Liver (tissue), 9 donors: ENCODE data around the gene PRDX1. TPM values are rescaled to one million over a fixed set of nuclear protein-coding genes. Genes with fewer than 3 reads are reported as not detected.

Experiments
- DNase-seq: peaks from one replicate; pipeline ENCODE4 v3.0.0-alpha.2; 2017; ENCODE audit warnings: low spot score
- H3K27ac ChIP-seq, 2 donors: one replicate each; pipeline ENCODE4 v1.7.0; 2013; ENCODE audit warnings: inconsistent platforms in 2 of 2, low read length in 2 of 2, control low read depth in 1 of 2, low read depth in 1 of 2, mild to moderate bottlenecking in 1 of 2
- H3K27me3 ChIP-seq, 4 donors: one replicate each; pipeline versions ENCODE4 v1.6.1 to v1.7.0; 2013; ENCODE audit warnings: low read length in 3 of 4, inconsistent platforms in 1 of 4, mild to moderate bottlenecking in 1 of 4, moderate library complexity in 1 of 4; ENCODE audit not compliant: control insufficient read depth in 4 of 4, insufficient read depth in 4 of 4
- H3K36me3 ChIP-seq, 4 donors: one replicate each; pipeline versions ENCODE4 v1.6.1 to v1.7.0; 2013; ENCODE audit warnings: low read length in 3 of 4, mild to moderate bottlenecking in 3 of 4, low read depth in 1 of 4, moderate library complexity in 1 of 4; ENCODE audit not compliant: control insufficient read depth in 4 of 4, insufficient read depth in 3 of 4
- H3K4me1 ChIP-seq, 4 donors: one replicate each; pipeline versions ENCODE4 v1.6.1 to v1.7.0; 2013; ENCODE audit warnings: low read length in 3 of 4, mild to moderate bottlenecking in 3 of 4, moderate library complexity in 1 of 4; ENCODE audit not compliant: control insufficient read depth in 4 of 4, insufficient read depth in 4 of 4
- H3K4me3 ChIP-seq, 3 donors: one replicate each; pipeline versions ENCODE4 v1.6.1 to v1.7.0; 2013; ENCODE audit warnings: low read length in 3 of 3, control low read depth in 1 of 3, low read depth in 1 of 3, mild to moderate bottlenecking in 1 of 3
- H3K9ac ChIP-seq, 2 donors: one replicate each; pipeline ENCODE4 v1.7.0; 2013; ENCODE audit warnings: low read length in 2 of 2, mild to moderate bottlenecking in 2 of 2, moderate library complexity in 2 of 2, control low read depth in 1 of 2, low read depth in 1 of 2
- H3K9me3 ChIP-seq, 4 donors: one replicate each; pipeline versions ENCODE4 v1.6.1 to v1.7.0; 2013; ENCODE audit warnings: low read length in 3 of 4; ENCODE audit not compliant: control insufficient read depth in 4 of 4
- ATF3 ChIP-seq: IDR thresholded peaks from 2 replicates; pipeline ENCODE4 v1.6.1; 2016; ENCODE audit warnings: antibody characterized with exemption
- CTCF ChIP-seq: fragments of 150-350 bp; IDR thresholded peaks from 2 replicates; pipeline ENCODE4 v1.5.1; 2017; ENCODE audit warnings: improper control_type of control experiment, low read depth, low read length; ENCODE audit not compliant: missing input control
- EGR1 ChIP-seq, 2 donors: IDR thresholded peaks; 2 replicates each; pipeline ENCODE4 v1.6.1; 2016 to 2018; ENCODE audit warnings: antibody characterized with exemption in 2 of 2, low read depth in 2 of 2
- FOXA1 ChIP-seq: IDR thresholded peaks from 2 replicates; pipeline ENCODE4 v1.6.1; 2016; ENCODE audit warnings: antibody characterized with exemption
- FOXA2 ChIP-seq: IDR thresholded peaks from 2 replicates; pipeline ENCODE4 v1.6.1; 2016; ENCODE audit warnings: antibody characterized with exemption
- GABPA ChIP-seq, 2 donors: IDR thresholded peaks in 1 of 2; conservative IDR thresholded peaks in 1 of 2; 2 replicates each; pipeline ENCODE4 v1.6.1; 2016; ENCODE audit warnings: antibody characterized with exemption in 2 of 2, mild to moderate bottlenecking in 1 of 2, moderate library complexity in 1 of 2
- HNF4A ChIP-seq, 2 donors: conservative IDR thresholded peaks; 2 replicates each; pipeline ENCODE4 v1.6.1; 2016; ENCODE audit warnings: antibody characterized with exemption in 2 of 2, mild to moderate bottlenecking in 2 of 2
- HNF4G ChIP-seq: IDR thresholded peaks from 2 replicates; pipeline ENCODE4 v1.6.1; 2016; ENCODE audit warnings: antibody characterized with exemption
- JUND ChIP-seq, 2 donors: IDR thresholded peaks; 2 replicates each; pipeline ENCODE4 v1.6.1; 2016; ENCODE audit warnings: antibody characterized with exemption in 2 of 2
- NR2F2 ChIP-seq: IDR thresholded peaks from 2 replicates; pipeline ENCODE4 v1.6.1; 2016; ENCODE audit warnings: antibody characterized with exemption
- RAD21 ChIP-seq, 2 donors: IDR thresholded peaks; 2 replicates each; pipeline ENCODE4 v1.6.1; 2016; ENCODE audit warnings: antibody characterized with exemption in 2 of 2, mild to moderate bottlenecking in 2 of 2
- RXRA ChIP-seq, 2 donors: IDR thresholded peaks; 2 replicates each; pipeline ENCODE4 v1.6.1; 2017 to 2018; ENCODE audit warnings: antibody characterized with exemption in 2 of 2, mild to moderate bottlenecking in 1 of 2
- SP1 ChIP-seq: IDR thresholded peaks from 2 replicates; pipeline ENCODE4 v1.6.1; 2018; ENCODE audit warnings: antibody characterized with exemption, mild to moderate bottlenecking
- TAF1 ChIP-seq: conservative IDR thresholded peaks from 2 replicates; pipeline ENCODE4 v1.6.1; 2016; ENCODE audit warnings: antibody characterized with exemption, mild to moderate bottlenecking
- YY1 ChIP-seq: IDR thresholded peaks from 2 replicates; pipeline ENCODE4 v1.6.1; 2016; ENCODE audit warnings: antibody characterized with exemption, mild to moderate bottlenecking
- WGBS: extraction: QIAGEN DNeasy Blood & Tissue Kit; methylation state at CpG from one replicate; pipeline ENCODE4 v1.1.7; 2013; 5-methylcytosine and 5-hydroxymethylcytosine counted together
- polyA plus RNA-seq, 2 donors: library from polyadenylated mRNA; stranded (reverse) in 1 of 2; unstranded in 1 of 2; fragments of 200-250 nt in 1 of 2; fragments of >200 nt in 1 of 2; fragmentation: Nextera tagmentation in 1 of 2; extraction: Ambion mirVana in 1 of 2; gene quantifications; one replicate each; pipeline versions ENCODE4 v1.2.1 to v1.2.3, GENCODE V29; 2013 to 2015
- total RNA-seq, 2 donors: library from RNA; depleted of rRNA; stranded (reverse); fragments of >200 nt; gene quantifications; one replicate each; pipeline ENCODE4 v1.2.3, GENCODE V29; 2014
- TF ChIP-seq, protein P1 (sequence below): IDR thresholded peaks from 2 replicates; pipeline ENCODE4 v1.6.1; 2016; ENCODE audit warnings: antibody characterized with exemption
- TF ChIP-seq, protein P2 (sequence below): IDR thresholded peaks from 2 replicates; pipeline ENCODE4 v1.6.1; 2016; ENCODE audit warnings: antibody characterized with exemption, mild to moderate bottlenecking
- TF ChIP-seq, protein P3 (sequence below): IDR thresholded peaks from 2 replicates; pipeline ENCODE4 v1.6.1; 2016; ENCODE audit warnings: antibody characterized with exemption
- donor health status: healthy.
- donor health status: healthy.
- donor health status: healthy.
- donor health status: healthy.
- donor health status: healthy.

Gene PRDX1
- total and polyA plus RNA-seq, 4 donors = 270 to 623 (median 397) TPM

GRCh38 chr1:45542591-45542990, 20.9 kb upstream of the PRDX1 start:
- peak; percentile 47 for DNase-seq
- TF ChIP-seq ATF3 (no peak), CTCF (no peak), EGR1 (IDR thresholded peaks at IDR 0.05; ENCODE audit: low read depth in 2 of 2) (peak in 1 of 2 donors; percentile 62), FOXA2 (peak; percentile 67), HNF4G (peak; percentile 99), FOXA1 (peak; percentile 83), GABPA (IDR thresholded peaks at IDR 0.05 in 1 of 2, conservative IDR thresholded peaks at IDR 0.05 in 1 of 2) (peak in 1 of 2 donors; percentile 65), TAF1 (peak; percentile 40), RXRA (IDR thresholded peaks at IDR 0.05) (peak; percentile 98 to 99), JUND (IDR thresholded peaks at IDR 0.05) (peak; percentile 63 to 92), SP1 (peak; percentile 92), YY1 (peak; percentile 81), NR2F2 (peak; percentile 96), RAD21 (IDR thresholded peaks at IDR 0.05) (peak; percentile 36 to 56), HNF4A (conservative IDR thresholded peaks at IDR 0.05) (peak; percentile 99 to 100)
- TF ChIP-seq, protein P1, sequence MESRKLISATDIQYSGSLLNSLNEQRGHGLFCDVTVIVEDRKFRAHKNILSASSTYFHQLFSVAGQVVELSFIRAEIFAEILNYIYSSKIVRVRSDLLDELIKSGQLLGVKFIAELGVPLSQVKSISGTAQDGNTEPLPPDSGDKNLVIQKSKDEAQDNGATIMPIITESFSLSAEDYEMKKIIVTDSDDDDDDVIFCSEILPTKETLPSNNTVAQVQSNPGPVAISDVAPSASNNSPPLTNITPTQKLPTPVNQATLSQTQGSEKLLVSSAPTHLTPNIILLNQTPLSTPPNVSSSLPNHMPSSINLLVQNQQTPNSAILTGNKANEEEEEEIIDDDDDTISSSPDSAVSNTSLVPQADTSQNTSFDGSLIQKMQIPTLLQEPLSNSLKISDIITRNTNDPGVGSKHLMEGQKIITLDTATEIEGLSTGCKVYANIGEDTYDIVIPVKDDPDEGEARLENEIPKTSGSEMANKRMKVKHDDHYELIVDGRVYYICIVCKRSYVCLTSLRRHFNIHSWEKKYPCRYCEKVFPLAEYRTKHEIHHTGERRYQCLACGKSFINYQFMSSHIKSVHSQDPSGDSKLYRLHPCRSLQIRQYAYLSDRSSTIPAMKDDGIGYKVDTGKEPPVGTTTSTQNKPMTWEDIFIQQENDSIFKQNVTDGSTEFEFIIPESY = peak; percentile 95
- TF ChIP-seq, protein P2, sequence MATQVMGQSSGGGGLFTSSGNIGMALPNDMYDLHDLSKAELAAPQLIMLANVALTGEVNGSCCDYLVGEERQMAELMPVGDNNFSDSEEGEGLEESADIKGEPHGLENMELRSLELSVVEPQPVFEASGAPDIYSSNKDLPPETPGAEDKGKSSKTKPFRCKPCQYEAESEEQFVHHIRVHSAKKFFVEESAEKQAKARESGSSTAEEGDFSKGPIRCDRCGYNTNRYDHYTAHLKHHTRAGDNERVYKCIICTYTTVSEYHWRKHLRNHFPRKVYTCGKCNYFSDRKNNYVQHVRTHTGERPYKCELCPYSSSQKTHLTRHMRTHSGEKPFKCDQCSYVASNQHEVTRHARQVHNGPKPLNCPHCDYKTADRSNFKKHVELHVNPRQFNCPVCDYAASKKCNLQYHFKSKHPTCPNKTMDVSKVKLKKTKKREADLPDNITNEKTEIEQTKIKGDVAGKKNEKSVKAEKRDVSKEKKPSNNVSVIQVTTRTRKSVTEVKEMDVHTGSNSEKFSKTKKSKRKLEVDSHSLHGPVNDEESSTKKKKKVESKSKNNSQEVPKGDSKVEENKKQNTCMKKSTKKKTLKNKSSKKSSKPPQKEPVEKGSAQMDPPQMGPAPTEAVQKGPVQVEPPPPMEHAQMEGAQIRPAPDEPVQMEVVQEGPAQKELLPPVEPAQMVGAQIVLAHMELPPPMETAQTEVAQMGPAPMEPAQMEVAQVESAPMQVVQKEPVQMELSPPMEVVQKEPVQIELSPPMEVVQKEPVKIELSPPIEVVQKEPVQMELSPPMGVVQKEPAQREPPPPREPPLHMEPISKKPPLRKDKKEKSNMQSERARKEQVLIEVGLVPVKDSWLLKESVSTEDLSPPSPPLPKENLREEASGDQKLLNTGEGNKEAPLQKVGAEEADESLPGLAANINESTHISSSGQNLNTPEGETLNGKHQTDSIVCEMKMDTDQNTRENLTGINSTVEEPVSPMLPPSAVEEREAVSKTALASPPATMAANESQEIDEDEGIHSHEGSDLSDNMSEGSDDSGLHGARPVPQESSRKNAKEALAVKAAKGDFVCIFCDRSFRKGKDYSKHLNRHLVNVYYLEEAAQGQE = peak; percentile 78
- TF ChIP-seq, protein P3, sequence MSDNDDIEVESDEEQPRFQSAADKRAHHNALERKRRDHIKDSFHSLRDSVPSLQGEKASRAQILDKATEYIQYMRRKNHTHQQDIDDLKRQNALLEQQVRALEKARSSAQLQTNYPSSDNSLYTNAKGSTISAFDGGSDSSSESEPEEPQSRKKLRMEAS = peak; percentile 85
- Histone ChIP-seq H3K27ac (peak overlapping the region; percentile 49 to 63), H3K4me3 (peak overlapping the region in 1 of 3 donors; percentile 11), H3K9ac (peak overlapping the region in 1 of 2 donors; percentile 72), H3K9me3 (no peaks in the 10 kb centered on the region), H3K36me3 (no peaks in the 10 kb centered on the region), H3K4me1 (peaks cover 12 to 42% (median 35%) of the 10 kb centered on the region in 4 donors), H3K27me3 (no peaks in the 10 kb centered on the region)
- WGBS = 10% methylated on average over 4 of the region's 4 CpGs
